ENCODE data around the gene ZFYVE26. TPM values are rescaled to one million over a fixed set of nuclear protein-coding genes. Genes with fewer than 3 reads are reported as not detected.

ZFYVE26 gene
- total and polyA plus RNA-seq, 2 of the 8 experiments (the other 6 are each of a cell fraction or from before 2014, with no cell fraction given) = 13.0 to 23.3 TPM

- Histone ChIP-seq H3K4ac (replicated peaks; ENCODE audit: insufficient read length, low read depth, low read length) (no peak overlapping the region), H3K27ac (ENCODE audit: low read depth, low read length) (no peak overlapping the region), H2AK5ac (ENCODE audit: low read depth, low read length) (no peak overlapping the region), H3K9me3 (ENCODE audit: insufficient read depth in 2 of 2, low read depth in 1 of 2, low read length in 1 of 2) (no peaks in the 10 kb centered on the region), H3K79me2 (ENCODE audit: control insufficient read depth in 1 of 2, insufficient read depth in 2 of 2, low read length in 2 of 2) (no peaks in the 10 kb centered on the region), H3K23ac (ENCODE audit: insufficient read length) (no peak overlapping the region), H3K23me2 (ENCODE audit: low read depth, low read length) (no peaks in the 10 kb centered on the region), H4K20me1 (replicated peaks in 1 of 2; ENCODE audit: control insufficient read depth in 1 of 2, insufficient read depth in 2 of 2, low read length in 2 of 2) (no peaks in the 10 kb centered on the region), H2BK5ac (ENCODE audit: low read depth, low read length) (no peak overlapping the region), H4K5ac (ENCODE audit: insufficient read length, low read depth, low read length) (no peak overlapping the region), H3K18ac (ENCODE audit: extremely low read depth, low read length) (no peak overlapping the region), H4K8ac (ENCODE audit: extremely low read depth, insufficient read depth, low read length) (no peak overlapping the region), H2BK15ac (ENCODE audit: low read length) (no peak overlapping the region), H2BK120ac (replicated peaks; ENCODE audit: low read depth, low read length) (no peak overlapping the region), H3K79me1 (ENCODE audit: low read depth, low read length) (no peaks in the 10 kb centered on the region), H3K4me2 (ENCODE audit: insufficient read depth in 1 of 2, low read depth in 2 of 2, low read length in 2 of 2) (no peak overlapping the region), H2BK20ac (ENCODE audit: low read length) (no peak overlapping the region), H3K4me3 (ENCODE audit: extremely low read depth in 1 of 4, insufficient read depth in 2 of 4, low read depth in 3 of 4, low read length in 4 of 4) (no peak overlapping the region), H2BK12ac (ENCODE audit: low read depth, low read length) (no peak overlapping the region), H3K36me3 (ENCODE audit: control insufficient read depth in 2 of 4, insufficient read depth in 4 of 4, low read length in 3 of 4) (peaks cover 21 to 76% (median 53%) of the 10 kb centered on the region in 4 experiments), H3K14ac (ENCODE audit: insufficient read length) (no peak overlapping the region), H4K91ac (replicated peaks; ENCODE audit: insufficient read length, low read length) (no peak overlapping the region), H3K4me1 (replicated peaks in 1 of 4; ENCODE audit: control insufficient read depth in 3 of 4, insufficient read depth in 4 of 4, low read length in 3 of 4) (no peaks in the 10 kb centered on the region), H3K56ac (replicated peaks; ENCODE audit: insufficient read length, low read depth, low read length) (no peak overlapping the region), H3K9ac (replicated peaks in 1 of 4; ENCODE audit: extremely low read depth in 1 of 4, low read depth in 3 of 4, low read length in 3 of 4) (no peak overlapping the region), H3K27me3 (replicated peaks in 1 of 4; ENCODE audit: control insufficient read depth in 3 of 4, extremely low read depth in 1 of 4, insufficient read depth in 3 of 4, low read length in 3 of 4) (no peaks in the 10 kb centered on the region), H2AFZ (ENCODE audit: low read length) (no peak overlapping the region)
- WGBS, 2 experiments (ENCODE audit: extremely low coverage in 1 of 2, insufficient coverage in 1 of 2, insufficient read length in 1 of 2, insufficient replicate concordance in 2 of 2, low coverage in 1 of 2, low lambda C conversion rate in 2 of 2, missing lambda C conversion rate in 1 of 2) = 75% methylated on average over 2 of the region's 2 CpGs; no CpG with 5 or more reads in 1 of the 2 experiments
- TF ChIP-seq SRF (IDR thresholded peaks at IDR 0.05; ENCODE audit: low read depth, low read length) = no peak
- POLR2A ChIA-PET (ENCODE audit: partially characterized antibody) = interaction anchor here (1.3 to 2.1 kb wide), 2 partner anchors 13 to 18 kb away, joined by 3 to 4 read pairs; no protein-coding TSS in a partner anchor
- CTCF ChIA-PET (ENCODE audit: partially characterized antibody) = no interaction called here
- no peak for FAIRE-seq
- no peak for DNase-seq (ENCODE audit: low read depth in 1 of 2, low spot score in 2 of 2)
Measured at GRCh38 chr14:67768219-67768618, 48.2 kb downstream of the ZFYVE26 start.

Data from H1 (cell line).